Activated B cell treated with CpG ODN at 0.5 μM for 24 hours (primary cell): ENCODE results near the gene MYO18B. TPM values are rescaled to one million over a fixed set of nuclear protein-coding genes. Genes with fewer than 3 reads are reported as not detected.

Experiments used
- ATAC-seq: fragments of 200-7000 bp; cut with Tn5 transposase; one replicate; pipeline ENCODE4 v1.10.0; 2021; ENCODE audit warnings: low read depth, mild to moderate bottlenecking, moderate library complexity
- CTCF ChIA-PET: fragments of 350-600 bp; sonication (Branson Sonifier 250); formaldehyde crosslinking; loops from one replicate; lab custom pipeline; 2021; ENCODE audit warnings: antibody characterized with exemption; lab: Charles Lee
- POLR2A ChIA-PET: fragments of 350-600 bp; sonication (Branson Sonifier 250); formaldehyde crosslinking; loops from one replicate; lab custom pipeline; 2021; ENCODE audit warnings: antibody characterized with exemption; lab: Charles Lee
- DNase-seq: peaks from one replicate; pipeline ENCODE4 v3.0.0; 2022
- H3K27ac Mint-ChIP-seq: one replicate; pipeline ENCODE4 v1.8.0; 2020; ENCODE audit warnings: mixed read lengths
- H3K27me3 Mint-ChIP-seq: one replicate; pipeline ENCODE4 v1.8.0; 2021; ENCODE audit warnings: mixed read lengths
- H3K36me3 Mint-ChIP-seq: one replicate; pipeline ENCODE4 v1.8.0; 2021; ENCODE audit warnings: low read depth, mixed read lengths
- H3K4me1 Mint-ChIP-seq: one replicate; pipeline ENCODE4 v1.8.0; 2021; ENCODE audit warnings: mixed read lengths
- H3K4me3 Mint-ChIP-seq: one replicate; pipeline ENCODE4 v1.8.0; 2020; ENCODE audit warnings: mild to moderate bottlenecking, mixed read lengths
- H3K9me3 Mint-ChIP-seq: one replicate; pipeline ENCODE4 v1.8.0; 2020; ENCODE audit warnings: mixed read lengths
- CTCF ChIP-seq: fragments of 200-600 bp; IDR thresholded peaks from one replicate; pipeline ENCODE4 v1.8.0; 2022; ENCODE audit warnings: antibody characterized with exemption, mild to moderate bottlenecking
- intact Hi-C: fragments of 100-400 bp; cut with micrococcal nuclease; formaldehyde crosslinking; loops from one replicate; pipeline ENCODE4 v1.15.1; 2024
- total RNA-seq: library from RNA; stranded (reverse); gene quantifications from 2 replicates; pipeline ENCODE4 v1.2.3, GENCODE V29; 2022

MYO18B gene
- total RNA-seq, 1 donor from 2014 or later = 0.27 TPM

- TF ChIP-seq CTCF = no peak
- no peaks in the 10 kb centered on the region for H3K4me1 Mint-ChIP-seq
- no peak for DNase-seq
- no peaks in the 10 kb centered on the region for H3K36me3 Mint-ChIP-seq
- no peak overlapping the region for H3K4me3 Mint-ChIP-seq
- no peak for ATAC-seq
- POLR2A ChIA-PET = no interaction called here
- H3K9me3 Mint-ChIP-seq = no peaks in the 10 kb centered on the region
- CTCF ChIA-PET = no interaction called here
- no peak overlapping the region for H3K27ac Mint-ChIP-seq
- peaks cover 14% of the 10 kb centered on the region for H3K27me3 Mint-ChIP-seq
- intact Hi-C loops = no loop called here
Measured at GRCh38 chr22:25892678-25893077, 150.7 kb downstream of the MYO18B start.

- no peak for TF ChIP-seq CTCF
- intact Hi-C loops = no loop called here
- ChIA-PET POLR2A (no interaction called here), CTCF (interaction anchor here (1.0 to 1.3 kb wide), 2 partner anchors 8 to 435 kb away, joined by 3 to 8 read pairs; no protein-coding TSS in a partner anchor)
- Mint-ChIP-seq H3K4me1 (no peaks in the 10 kb centered on the region), H3K27ac (no peak overlapping the region), H3K9me3 (no peaks in the 10 kb centered on the region), H3K4me3 (no peak overlapping the region), H3K36me3 (no peaks in the 10 kb centered on the region), H3K27me3 (peaks cover 10% of the 10 kb centered on the region)
- ATAC-seq (no peak), DNase-seq (no peak)
Measured at GRCh38 chr22:25895678-25896077, 153.7 kb downstream of the MYO18B start.

- Mint-ChIP-seq H3K27me3 (peaks cover 7% of the 10 kb centered on the region), H3K9me3 (no peaks in the 10 kb centered on the region), H3K4me3 (no peak overlapping the region), H3K36me3 (no peaks in the 10 kb centered on the region), H3K4me1 (no peaks in the 10 kb centered on the region), H3K27ac (no peak overlapping the region)
- CTCF ChIA-PET = interaction anchor here (1.3 kb wide), 1 partner anchor 435 kb away, joined by 8 read pairs; no protein-coding TSS in a partner anchor
- TF ChIP-seq CTCF = no peak
- POLR2A ChIA-PET = no interaction called here
- DNase-seq (no peak), ATAC-seq (no peak)
- intact Hi-C loops = no loop called here
Measured at GRCh38 chr22:25896098-25896497, 154.1 kb downstream of the MYO18B start.

- ChIA-PET CTCF (no interaction called here), POLR2A (no interaction called here)
- no peaks in the 10 kb centered on the region for H3K9me3 Mint-ChIP-seq
- no peak for TF ChIP-seq CTCF
- ATAC-seq (no peak), DNase-seq (no peak)
- H3K27ac Mint-ChIP-seq = no peak overlapping the region
- H3K27me3 Mint-ChIP-seq = peaks cover 7% of the 10 kb centered on the region
- no peaks in the 10 kb centered on the region for H3K36me3 Mint-ChIP-seq
- H3K4me1 Mint-ChIP-seq = no peaks in the 10 kb centered on the region
- intact Hi-C loops = no loop called here
- H3K4me3 Mint-ChIP-seq = no peak overlapping the region
Measured at GRCh38 chr22:25896592-25896991, 154.6 kb downstream of the MYO18B start.

- intact Hi-C loops = no loop called here
- Mint-ChIP-seq H3K36me3 (no peaks in the 10 kb centered on the region), H3K27me3 (peaks cover 17% of the 10 kb centered on the region), H3K9me3 (no peaks in the 10 kb centered on the region), H3K4me3 (no peak overlapping the region), H3K4me1 (no peaks in the 10 kb centered on the region), H3K27ac (no peak overlapping the region)
- DNase-seq (no peak), ATAC-seq (no peak)
- ChIA-PET CTCF (no interaction called here), POLR2A (no interaction called here)
- no peak for TF ChIP-seq CTCF
Measured at GRCh38 chr22:25898707-25899365, 156.8 kb downstream of the MYO18B start.
